Suprapubic skin (tissue), 4 donors: ENCODE results near the gene PDGFC.

Experiments used
- CTCF ChIP-seq, 2 donors: fragments of 200-600 bp in 1 of 2; fragments of 450-650 bp in 1 of 2; sonication (generic) in 1 of 2; IDR thresholded peaks; one replicate each; pipeline ENCODE4 v1.5.1; 2016 to 2019; ENCODE audit warnings: antibody characterized with exemption in 2 of 2, mild to moderate bottlenecking in 1 of 2, moderate library complexity in 1 of 2
- POLR2A ChIP-seq, 2 donors: fragments of 450-650 bp; IDR thresholded peaks; one replicate each; pipeline ENCODE4 v1.6.1; 2017; ENCODE audit warnings: antibody characterized with exemption in 2 of 2, mild to moderate bottlenecking in 2 of 2, moderate library complexity in 2 of 2
- POLR2AphosphoS5 ChIP-seq, 3 donors: sonication (generic); formaldehyde crosslinking; IDR thresholded peaks; one replicate each; pipeline ENCODE4 v1.6.1; 2017; ENCODE audit warnings: antibody characterized with exemption in 3 of 3

GRCh38 chr4:156865451-156865850 lies 106.1 kb downstream of the PDGFC start:
- no peak for TF ChIP-seq CTCF (IDR thresholded peaks at IDR 0.05)
- no peak for TF ChIP-seq POLR2A (IDR thresholded peaks at IDR 0.05)
- TF ChIP-seq POLR2AphosphoS5 (IDR thresholded peaks at IDR 0.05), result no peak
